Measurements from ENCODE around the gene ATG4B. TPM values are rescaled to one million over a fixed set of nuclear protein-coding genes. Genes with fewer than 3 reads are reported as not detected.
"Not testable (repeated sequence)": the region's sequence is repeated elsewhere in the genome, so short reads cannot be mapped to it uniquely, and the experiment has no call there.

The ATG4B gene
- total RNA-seq, 6 experiments from 2014 or later, result 20.6 to 49.8 (median 39.3) TPM

DNA sequence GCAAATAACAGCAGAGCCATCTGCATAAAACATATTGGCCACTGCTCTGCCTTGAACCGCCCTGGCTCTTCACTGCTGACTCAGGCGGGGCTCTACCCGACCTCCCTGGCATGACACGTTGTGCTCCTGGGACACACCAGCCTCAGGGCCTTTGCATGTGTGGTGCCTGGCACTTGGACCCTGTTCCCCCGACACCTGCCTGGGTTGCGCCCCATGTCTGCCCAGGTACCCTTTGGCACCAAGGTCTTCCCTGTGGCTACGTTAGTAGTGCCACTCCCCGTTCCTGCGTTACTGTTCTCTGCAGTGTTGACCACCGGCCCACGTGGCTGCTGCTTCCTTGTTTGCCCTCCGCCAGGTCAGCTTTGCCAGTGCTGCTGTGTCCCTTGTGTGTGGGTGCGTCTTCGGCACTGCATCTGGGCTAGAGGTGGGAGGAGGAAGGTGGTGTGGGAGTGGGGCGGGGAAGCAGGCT is 20.3 kb downstream of the ATG4B start:
- WGBS (ENCODE audit: insufficient coverage, low coverage, low lambda C conversion rate, missing lambda C conversion rate), result 82% methylated on average over 6 of the region's 15 CpGs
- DNase-seq (no peak), ATAC-seq (no peak)
- Histone ChIP-seq H3K36me3 (peaks cover 0 to 34% (median 9%) of the 10 kb centered on the region in 4 donors), H3K27me3 (no peaks in the 10 kb centered on the region), H3K4me3 (no peak overlapping the region), H3K9me3 (no peaks in the 10 kb centered on the region), H3K27ac (no peak overlapping the region), H3K4me1 (no peaks in the 10 kb centered on the region)
- intact Hi-C loops (cut with DNase I), result no loop called here
- TF ChIP-seq, protein P1, sequence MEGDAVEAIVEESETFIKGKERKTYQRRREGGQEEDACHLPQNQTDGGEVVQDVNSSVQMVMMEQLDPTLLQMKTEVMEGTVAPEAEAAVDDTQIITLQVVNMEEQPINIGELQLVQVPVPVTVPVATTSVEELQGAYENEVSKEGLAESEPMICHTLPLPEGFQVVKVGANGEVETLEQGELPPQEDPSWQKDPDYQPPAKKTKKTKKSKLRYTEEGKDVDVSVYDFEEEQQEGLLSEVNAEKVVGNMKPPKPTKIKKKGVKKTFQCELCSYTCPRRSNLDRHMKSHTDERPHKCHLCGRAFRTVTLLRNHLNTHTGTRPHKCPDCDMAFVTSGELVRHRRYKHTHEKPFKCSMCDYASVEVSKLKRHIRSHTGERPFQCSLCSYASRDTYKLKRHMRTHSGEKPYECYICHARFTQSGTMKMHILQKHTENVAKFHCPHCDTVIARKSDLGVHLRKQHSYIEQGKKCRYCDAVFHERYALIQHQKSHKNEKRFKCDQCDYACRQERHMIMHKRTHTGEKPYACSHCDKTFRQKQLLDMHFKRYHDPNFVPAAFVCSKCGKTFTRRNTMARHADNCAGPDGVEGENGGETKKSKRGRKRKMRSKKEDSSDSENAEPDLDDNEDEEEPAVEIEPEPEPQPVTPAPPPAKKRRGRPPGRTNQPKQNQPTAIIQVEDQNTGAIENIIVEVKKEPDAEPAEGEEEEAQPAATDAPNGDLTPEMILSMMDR (IDR thresholded peaks at IDR 0.05), result no peak
- TF ChIP-seq POLR2A (IDR thresholded peaks at IDR 0.05), result no peak

DNA sequence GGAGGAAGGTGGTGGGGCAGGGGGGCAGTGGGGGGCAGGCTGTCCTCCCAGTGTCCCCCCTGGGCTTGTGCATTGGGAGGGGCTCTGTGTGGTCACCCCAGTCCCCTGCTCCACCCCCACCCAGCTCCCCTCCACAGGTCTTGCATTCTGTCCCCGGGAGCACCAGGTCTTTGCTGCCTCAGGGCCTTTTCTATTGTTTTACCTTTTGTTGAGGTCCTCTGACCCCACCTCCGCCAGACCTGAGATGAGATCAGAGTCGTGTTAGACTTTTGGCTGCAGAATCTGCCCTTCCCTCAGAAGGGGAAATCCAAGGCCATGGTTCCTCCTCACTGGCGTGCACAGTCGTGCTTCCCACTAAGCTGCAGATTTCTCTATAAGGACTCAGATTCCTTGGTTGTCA is 20.8 kb downstream of the ATG4B start:
- intact Hi-C loops (cut with DNase I), result no loop called here
- Histone ChIP-seq H3K4me3 (no peak overlapping the region), H3K36me3 (peaks cover 0 to 31% (median 9%) of the 10 kb centered on the region in 4 donors), H3K27ac (no peak overlapping the region), H3K4me1 (no peaks in the 10 kb centered on the region), H3K27me3 (no peaks in the 10 kb centered on the region), H3K9me3 (no peaks in the 10 kb centered on the region)
- no peak for DNase-seq
- TF ChIP-seq, protein P1 (IDR thresholded peaks at IDR 0.05), result no peak
- TF ChIP-seq POLR2A (IDR thresholded peaks at IDR 0.05), result no peak
- WGBS (ENCODE audit: insufficient coverage, low coverage, low lambda C conversion rate, missing lambda C conversion rate), result 83% methylated on average over 1 of the region's 5 CpGs
- ATAC-seq, result no peak

DNA sequence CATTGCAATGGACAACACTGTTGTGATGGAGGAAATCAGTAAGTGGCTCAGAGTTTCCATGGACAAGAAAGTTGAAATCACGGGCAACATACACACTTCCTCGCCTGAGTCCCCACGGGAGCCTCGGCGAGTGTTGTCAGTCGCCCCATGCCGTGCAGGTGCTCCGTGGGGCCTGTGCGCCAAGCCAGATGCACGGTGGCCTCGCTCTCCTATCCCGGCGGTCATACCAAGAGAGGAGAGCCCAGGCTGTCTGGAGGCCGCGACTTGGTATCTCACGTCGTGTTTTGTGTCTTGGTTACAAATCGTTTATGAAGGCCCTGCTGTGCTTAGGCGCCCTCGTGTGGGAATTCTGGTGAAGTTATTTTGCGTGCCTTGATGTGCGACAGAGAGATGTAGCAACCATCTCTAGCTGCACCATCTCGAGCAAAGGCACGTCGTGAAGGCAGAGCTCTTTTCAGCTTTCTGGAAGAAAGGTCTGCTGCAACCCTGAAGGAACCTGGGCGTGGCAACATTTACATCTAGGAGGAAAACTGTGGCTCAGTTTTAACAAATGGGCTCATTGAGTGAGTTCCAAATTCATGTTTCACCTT is 21.8 kb downstream of the ATG4B start:
- intact Hi-C loops (cut with DNase I), result no loop called here
- peaks cover 0 to 31% (median 9%) of the 10 kb centered on the region in 4 donors for H3K36me3 ChIP-seq
- H3K27me3 ChIP-seq, result no peaks in the 10 kb centered on the region
- H3K9me3 ChIP-seq, result no peaks in the 10 kb centered on the region
- peak in 1 of 3 donors; percentile 68 for DNase-seq
- no peak overlapping the region for H3K4me3 ChIP-seq
- no peaks in the 10 kb centered on the region for H3K4me1 ChIP-seq
- 24% methylated on average over 11 of the region's 26 CpGs for WGBS (ENCODE audit: insufficient coverage, low coverage, low lambda C conversion rate, missing lambda C conversion rate)
- peak; percentile 57 to 84 (median 79) for ATAC-seq
- no peak overlapping the region for H3K27ac ChIP-seq
- TF ChIP-seq, protein P1 (IDR thresholded peaks at IDR 0.05), result peak; percentile 57 to 64 (median 58)
- TF ChIP-seq POLR2A (IDR thresholded peaks at IDR 0.05), result no peak

DNA sequence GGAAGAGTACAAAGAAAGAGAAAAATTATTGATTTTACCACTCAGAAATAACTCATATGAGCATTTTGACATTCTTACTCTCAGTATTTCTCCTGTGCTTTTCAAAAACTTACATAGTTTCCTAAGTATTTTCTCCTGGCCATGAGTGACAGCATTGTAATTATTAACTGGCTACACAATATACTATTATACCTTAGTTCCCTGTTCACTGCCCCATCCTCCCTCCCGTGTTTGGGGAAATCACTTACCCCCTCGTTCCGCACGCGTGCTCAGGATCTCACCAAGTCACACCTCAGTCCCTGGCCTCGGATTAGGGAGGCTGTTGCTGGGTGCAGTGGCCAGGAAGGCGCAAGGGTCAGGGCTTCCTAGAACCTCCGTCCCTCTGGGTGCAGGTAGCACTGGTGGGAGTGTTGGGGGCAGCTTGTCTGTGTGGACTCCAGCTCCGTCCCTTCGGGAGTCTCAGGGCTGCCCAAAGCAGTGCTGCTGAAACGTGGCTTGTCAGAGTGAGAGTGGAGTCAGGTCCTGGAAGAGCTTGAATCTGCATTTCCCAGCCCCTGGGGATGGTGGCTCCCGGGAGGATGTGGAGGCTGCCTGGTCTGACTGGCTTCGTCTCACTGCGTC is 23.2 kb downstream of the ATG4B start:
- ATAC-seq (no peak), DNase-seq (no peak)
- H3K27me3 ChIP-seq, result no peaks in the 10 kb centered on the region
- no peaks in the 10 kb centered on the region for H3K4me1 ChIP-seq
- peaks cover 0 to 20% (median 2%) of the 10 kb centered on the region in 4 donors for H3K36me3 ChIP-seq
- H3K9me3 ChIP-seq, result no peaks in the 10 kb centered on the region
- intact Hi-C loops (cut with DNase I), result no loop called here
- TF ChIP-seq, protein P1 (IDR thresholded peaks at IDR 0.05), result no peak
- no peak for TF ChIP-seq POLR2A (IDR thresholded peaks at IDR 0.05)
- WGBS (ENCODE audit: insufficient coverage, low coverage, low lambda C conversion rate, missing lambda C conversion rate), result 68% methylated on average over 7 of the region's 14 CpGs
- no peak overlapping the region for H3K27ac ChIP-seq
- no peak overlapping the region for H3K4me3 ChIP-seq

DNA sequence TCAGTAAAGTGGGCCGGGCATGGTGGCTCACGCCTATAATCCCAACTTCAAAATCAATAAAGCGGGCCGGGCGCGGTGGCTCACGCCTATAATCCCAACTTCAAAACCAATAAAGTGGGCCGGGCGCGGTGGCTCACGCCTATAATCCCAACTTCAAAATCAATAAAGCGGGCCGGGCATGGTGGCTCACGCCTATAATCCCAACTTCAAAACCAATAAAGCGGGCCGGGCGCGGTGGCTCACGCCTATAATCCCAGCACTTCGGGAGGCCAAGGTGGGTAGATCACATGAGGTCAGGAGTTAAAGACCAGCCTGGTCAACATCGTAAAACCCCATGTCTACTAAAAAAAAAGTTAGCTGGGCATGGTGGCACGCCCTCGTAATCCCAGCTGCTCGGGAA is 25.2 kb downstream of the ATG4B start:
- DNase-seq; H3K27me3 ChIP-seq; H3K4me1 ChIP-seq; ATAC-seq; H3K4me3 ChIP-seq; H3K27ac ChIP-seq; intact Hi-C loops (cut with DNase I); H3K9me3 ChIP-seq: not testable (repeated sequence)
- peaks cover 0 to 32% (median 4%) of the 10 kb centered on the region in 4 donors for H3K36me3 ChIP-seq
- 87% methylated on average over 17 of the region's 24 CpGs for WGBS (ENCODE audit: insufficient coverage, low coverage, low lambda C conversion rate, missing lambda C conversion rate)

Measured in right lobe of liver (tissue), 6 donors.